Mesenteric fat pad (tissue), 1 donor: ENCODE data around the gene OCSTAMP. TPM values are rescaled to one million over a fixed set of nuclear protein-coding genes. Genes with fewer than 3 reads are reported as not detected.

Source experiments
- DNase-seq: peaks from one replicate; pipeline ENCODE4 v3.0.0-alpha.2; 2020; ENCODE audit warnings: low spot score
- long read RNA-seq: library from polyadenylated mRNA; unstranded; transcript quantifications from one replicate; pipeline ENCODE4 v2.0.0, GENCODE V29; 2020
- total RNA-seq: library from RNA; stranded (reverse); fragmentation: NEBNext Ultra II Directional; extraction: Animal tissue kit (Norgen Biotek cat#: 25700); gene quantifications from one replicate; pipeline ENCODE4 v1.2.1, GENCODE V29; 2021
- donor health status: DM: yes; HTN: yes; CAD: no.

OCSTAMP gene, protein sequence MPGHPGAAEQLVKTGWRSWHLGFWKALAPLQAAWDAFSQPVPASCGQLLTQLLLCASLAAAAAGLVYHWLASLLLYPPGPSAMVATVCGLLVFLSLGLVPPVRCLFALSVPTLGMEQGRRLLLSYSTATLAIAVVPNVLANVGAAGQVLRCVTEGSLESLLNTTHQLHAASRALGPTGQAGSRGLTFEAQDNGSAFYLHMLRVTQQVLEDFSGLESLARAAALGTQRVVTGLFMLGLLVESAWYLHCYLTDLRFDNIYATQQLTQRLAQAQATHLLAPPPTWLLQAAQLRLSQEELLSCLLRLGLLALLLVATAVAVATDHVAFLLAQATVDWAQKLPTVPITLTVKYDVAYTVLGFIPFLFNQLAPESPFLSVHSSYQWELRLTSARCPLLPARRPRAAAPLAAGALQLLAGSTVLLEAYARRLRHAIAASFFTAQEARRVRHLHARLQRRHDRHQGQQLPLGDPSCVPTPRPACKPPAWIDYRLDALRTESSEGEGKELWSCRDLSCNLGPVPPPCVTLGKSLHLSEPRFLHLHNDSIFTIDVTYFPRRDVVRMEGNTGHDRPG
- total RNA-seq = not detected
- long read RNA-seq = 0 reads

DNA sequence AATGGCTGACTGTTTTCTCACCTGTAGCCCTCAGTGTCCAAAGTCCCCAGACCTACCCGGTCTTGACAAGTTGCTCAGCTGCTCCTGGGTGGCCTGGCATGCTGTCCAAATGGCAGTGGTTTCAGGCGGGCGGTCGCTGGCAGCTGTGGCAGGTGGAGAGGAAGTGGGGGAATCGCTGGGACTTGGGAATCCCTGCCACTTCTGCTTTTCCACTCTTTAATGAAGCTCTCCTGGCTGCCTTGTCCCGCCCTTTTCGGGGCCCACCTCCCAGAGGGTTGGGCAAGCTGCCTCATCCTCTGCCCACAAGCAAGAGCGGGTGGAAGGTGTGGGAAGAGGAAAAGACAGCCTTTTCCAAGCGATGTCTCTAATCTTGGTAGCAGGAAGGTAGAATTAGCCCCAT, at the start of gene OCSTAMP:
TSS of gene OCSTAMP (minus strand) at position 194 of the 400 bp plus-strand sequence. CDS start at position 100, 94 bp downstream.
- DNase-seq = no peak

DNA sequence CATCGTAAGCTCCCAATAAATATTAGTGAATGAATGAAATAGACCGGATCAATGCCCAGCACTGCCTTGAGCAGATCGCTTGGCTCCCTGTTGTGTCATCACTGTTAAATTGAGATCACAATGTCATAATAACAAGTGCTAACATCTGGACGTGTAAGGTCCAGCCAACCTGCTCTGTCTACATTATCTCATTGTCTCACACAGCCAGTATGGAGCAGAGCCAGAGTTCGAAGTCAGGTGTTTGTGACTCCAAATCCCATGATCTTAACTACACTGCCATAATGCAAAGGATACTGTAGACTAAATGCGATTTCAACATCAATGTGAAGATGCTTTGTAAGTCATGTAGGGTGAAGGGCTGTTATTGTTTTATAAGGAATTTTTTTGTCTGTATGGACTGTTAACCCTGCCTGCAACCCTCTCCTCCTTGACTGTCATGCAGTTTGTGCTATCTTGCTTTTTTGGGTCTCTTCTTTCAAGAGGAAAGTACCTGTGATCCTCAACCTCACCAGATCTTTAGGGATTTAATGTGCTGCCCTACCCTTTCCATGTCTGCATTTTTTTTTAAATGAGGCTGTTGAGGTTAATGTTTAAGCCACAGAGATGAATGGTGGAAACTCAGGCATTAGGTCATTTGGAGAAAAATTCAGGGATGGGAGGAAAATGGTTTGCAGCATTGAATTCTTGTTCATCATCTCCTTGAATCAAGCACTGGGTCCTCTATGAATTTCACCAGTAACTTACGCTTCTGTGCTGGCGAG, 49.0 kb upstream of the OCSTAMP start:
- no peak for DNase-seq

DNA sequence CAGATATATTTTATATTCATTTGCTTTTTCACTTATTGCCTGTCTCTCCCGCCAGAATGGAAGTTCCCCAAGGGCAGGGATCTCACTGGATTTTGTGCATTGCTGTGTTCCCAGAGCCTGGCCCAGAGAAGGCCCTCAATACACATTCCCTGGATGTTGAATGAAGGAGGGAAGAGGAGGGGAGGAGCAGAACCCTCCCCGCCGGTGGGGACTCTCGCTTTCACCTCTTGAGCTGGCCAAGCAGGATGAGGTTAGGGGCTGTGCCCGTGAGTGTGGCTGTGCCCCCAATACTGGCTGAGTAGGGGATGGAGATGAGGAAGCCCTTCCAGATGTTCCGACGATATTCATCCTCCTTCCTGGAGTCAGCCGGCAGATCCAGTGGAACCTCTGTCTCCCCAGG, 45.5 kb upstream of the OCSTAMP start:
- DNase-seq = no peak

DNA sequence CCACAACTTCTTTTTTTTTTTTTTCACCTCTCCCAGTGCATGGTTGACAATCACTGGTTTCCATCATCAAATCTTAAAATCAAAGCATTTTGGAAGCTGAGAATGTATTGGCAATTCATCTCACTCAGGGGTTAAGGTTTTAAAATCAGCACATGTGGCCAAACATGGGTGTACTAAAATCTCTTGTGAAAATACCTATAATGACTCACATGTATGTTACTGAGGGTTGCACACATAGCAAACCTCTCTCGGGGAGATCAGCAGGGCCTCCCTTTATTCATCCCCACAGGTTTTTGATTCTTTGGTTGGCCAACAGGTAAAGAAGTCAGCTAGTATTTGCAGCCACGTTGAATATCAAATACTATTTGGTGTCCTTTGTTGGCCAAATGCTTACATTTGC, 44.3 kb upstream of the OCSTAMP start:
- no peak for DNase-seq

DNA sequence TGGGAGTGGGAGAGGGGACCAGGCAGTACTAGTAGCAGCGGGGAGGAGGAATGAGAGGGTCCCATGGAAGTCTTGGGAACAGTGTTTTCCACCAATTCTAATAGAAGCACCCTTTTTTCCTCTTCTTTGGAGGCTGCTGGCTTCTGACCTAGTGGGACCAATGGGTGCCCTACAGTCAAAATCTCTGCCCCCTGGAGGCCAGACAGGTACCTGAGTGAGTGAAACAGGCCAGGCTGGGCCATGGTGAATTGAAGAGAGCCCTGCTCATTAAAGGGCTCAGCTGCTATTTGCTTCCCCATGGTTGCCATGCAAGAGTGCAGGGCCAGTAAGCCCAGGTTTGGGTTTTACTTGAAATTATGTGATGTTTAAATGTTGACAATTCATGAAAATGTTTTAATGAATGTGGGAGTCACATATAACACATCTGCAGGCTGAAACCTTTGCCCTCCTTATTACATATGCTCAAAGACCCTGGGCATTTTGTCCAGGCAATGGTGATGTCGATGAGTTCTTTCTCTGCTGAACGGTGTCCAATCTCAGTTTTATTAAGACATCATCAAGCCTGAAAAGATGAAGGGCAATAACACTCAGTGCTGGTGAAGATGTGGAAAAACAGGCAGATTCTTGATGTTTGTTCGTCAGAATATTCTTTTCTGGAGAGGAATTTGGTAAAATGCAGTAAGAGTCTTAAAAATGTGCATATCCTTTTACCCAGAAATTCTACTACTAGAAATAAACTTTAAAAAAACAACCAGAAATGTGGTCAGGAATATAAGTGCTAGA, 42.3 kb upstream of the OCSTAMP start:
- no peak for DNase-seq

DNA sequence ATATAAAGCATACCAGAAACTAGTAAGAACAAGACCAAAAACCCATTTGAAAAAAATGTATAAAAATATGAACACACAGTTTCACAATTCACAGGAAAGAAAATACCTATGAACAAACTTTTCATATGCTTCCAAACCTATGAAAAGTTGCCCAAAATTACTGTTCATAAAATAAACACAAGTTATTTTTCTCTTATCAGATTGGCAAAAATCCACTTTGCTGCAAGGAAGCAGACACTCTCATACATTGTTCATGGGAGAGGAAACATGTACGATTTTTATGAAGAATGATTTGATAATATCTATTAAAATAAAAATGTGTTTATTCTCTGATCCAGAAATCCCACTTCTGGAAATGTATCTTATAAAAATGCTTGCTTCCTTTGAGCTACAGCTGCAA, 40.0 kb upstream of the OCSTAMP start:
- DNase-seq = no peak

DNA sequence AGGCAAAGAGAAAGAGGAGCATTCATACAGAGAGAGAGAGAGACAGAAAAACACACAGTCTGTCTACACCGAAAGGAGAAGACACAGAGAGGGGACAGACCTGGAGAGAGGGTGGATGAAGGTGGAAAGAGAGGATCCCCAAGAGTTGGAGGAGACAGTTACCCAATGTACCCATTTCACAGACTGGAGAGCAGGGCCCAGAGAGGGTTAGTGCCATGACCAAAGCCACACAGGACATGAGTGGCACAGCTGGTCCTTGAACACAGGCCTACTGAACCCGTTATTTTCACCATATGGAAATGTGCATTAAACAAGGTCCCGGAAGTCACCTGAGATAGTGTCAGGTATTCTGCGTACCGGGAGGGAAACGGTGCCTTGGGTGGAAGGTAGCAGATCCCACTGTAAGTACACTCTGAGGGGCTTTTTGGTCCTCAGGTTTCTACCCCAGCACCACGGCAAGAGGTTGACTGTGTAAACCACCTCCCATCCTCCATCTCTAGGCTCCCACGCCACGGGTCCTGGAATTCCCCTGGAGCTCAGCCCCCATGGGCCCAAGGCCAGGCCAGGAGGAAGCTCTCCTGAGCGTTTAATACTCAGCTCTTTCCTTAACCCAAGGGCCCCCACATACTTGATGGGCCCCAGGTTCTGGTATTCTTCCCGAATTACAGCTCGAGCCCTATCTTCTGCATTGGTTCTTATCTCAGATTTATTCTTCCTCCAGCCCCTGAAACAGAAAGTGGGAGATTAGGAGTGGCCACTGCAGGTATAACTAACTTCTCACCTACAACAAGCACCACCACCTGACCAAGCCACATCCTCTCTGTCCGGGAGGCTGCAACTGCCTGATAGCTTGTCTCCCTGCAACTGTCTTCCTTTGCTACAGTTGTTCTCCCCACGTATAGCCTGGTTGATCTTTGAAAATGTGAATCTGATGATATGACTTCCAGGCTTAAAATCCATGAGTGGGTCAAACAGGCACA, 38.4 kb upstream of the OCSTAMP start:
- no peak for DNase-seq

DNA sequence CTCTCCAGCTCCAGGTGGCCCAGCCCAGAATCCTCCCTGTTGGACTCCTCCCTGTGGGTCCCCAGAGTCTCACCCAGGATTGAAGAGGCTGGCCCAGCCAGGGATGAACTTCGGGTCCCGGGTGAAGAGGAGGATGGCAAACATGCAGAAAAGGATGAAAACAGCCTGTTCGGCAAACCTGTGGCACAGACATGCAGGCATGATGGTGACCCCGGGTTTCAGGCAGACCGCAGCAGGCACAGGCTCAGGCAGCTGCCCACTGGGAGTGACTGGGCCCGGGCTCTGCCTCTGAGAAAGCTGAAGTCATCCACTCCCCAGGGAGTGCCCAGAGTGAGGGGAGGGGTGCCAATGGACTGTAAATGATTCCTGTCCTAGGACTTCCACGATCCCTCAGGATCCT, 37.5 kb upstream of the OCSTAMP start:
- DNase-seq = no peak

DNA sequence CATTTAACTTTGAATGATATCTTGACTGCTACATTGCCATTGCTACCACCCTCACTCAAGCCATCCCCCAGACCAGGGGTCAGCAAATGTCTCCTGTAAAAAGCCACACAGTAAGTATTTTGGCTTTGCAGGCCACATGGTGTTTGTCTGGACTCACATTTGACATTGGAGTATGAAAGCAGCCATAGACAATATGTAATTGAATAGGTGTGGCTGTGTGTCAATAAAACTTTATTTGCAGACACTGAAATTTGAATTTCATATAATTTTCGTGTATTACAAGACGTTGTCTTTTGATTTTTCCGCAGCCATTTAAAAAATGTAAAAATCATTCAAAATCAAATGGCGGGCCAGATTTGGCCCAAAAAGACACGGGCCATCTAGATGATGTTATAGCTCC, 36.3 kb upstream of the OCSTAMP start:
- no peak for DNase-seq

DNA sequence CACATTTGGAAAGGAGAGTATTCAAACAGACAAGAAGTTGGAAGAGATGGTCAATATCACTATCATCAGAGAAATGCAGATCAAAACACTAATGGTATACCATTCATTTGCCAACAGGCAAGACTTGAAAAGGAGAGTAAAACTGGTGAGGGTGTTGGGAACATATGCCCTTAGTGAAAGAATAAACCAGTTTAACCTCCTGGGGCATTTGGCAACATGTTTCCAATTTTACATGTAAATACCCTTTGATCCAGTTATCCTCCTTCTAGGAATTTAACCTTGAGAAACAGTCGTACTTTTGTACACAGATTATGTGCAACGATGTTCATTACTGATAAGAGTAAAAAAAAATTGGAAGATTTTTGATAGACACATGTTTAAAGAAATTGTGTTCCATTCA, 34.1 kb upstream of the OCSTAMP start:
- DNase-seq = no peak

DNA sequence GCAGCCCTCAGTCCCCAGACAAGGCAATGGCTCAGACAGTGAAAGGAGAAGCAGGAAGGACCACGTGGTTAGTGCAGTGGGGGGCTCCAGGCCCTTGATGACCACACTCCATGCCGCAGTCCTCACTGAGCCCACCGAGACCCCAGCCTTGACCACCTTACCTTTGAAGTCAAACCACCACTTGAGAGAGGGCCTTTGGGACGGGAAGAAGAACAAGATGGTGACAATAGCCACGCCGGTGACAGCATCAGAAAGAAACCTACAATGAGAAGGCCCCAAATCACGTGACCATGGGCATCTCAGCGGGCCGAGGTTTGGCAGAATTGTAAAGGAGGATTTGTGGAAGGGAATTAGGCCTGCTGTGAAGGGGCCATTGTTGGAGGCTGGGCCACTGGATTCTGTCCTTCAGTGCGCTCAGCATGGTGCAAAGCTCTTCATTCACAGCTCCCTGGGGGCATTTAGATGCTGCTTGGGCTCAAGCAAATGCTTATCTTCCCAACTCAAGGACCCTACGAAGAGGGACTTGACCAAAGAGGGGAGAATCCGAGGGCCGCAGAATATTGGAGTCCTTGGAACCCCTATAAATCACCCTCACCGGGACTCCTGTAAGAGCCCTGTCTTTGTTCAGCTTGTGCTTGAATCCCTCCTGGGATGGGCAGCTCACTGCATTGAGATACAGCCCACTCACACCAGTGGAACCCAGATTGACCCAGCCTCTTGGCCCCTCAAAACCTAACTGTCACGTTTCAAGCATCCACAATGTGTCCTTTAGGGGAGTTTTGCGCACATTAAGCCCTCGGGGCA, 33.2 kb upstream of the OCSTAMP start:
- DNase-seq = peak; percentile 77

DNA sequence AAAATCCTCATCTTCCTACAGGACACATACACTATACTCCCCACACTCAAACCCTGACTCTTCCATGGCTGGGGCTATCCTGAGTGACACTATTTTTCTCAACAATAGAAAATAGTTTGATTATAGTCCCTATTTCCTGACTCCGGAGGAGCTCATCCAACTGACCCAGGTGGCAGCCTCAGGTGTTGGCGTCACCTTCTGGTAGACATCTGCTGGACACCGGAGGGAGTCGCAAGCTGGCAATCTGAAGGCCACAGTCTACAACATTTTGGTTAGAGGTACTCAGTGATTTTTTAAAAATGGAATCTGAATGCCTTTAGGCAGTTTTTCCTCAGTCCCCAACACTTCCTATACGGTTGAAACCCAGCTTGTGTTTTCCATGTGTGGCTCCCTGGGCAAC, 32.2 kb upstream of the OCSTAMP start:
- peak; percentile 16 for DNase-seq

DNA sequence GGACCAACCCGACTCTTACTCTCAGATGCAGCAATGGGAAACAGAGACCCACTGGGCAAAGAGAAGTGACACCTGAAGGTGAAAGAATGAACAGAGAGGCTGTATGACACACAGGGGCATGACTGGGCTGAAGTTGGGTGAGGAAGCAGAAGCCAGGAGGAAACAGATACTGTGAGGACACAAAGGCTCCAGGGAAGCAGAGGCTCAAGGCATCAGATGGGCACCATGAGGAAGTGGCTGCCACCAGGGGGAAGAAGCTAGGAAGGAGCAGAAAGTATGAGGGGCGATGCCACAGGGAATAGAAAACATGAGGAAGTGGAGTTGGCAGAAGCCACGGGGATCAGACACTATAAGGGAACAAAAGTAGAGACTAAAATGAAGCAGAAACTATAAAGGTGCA, 30.9 kb upstream of the OCSTAMP start:
- DNase-seq = no peak

DNA sequence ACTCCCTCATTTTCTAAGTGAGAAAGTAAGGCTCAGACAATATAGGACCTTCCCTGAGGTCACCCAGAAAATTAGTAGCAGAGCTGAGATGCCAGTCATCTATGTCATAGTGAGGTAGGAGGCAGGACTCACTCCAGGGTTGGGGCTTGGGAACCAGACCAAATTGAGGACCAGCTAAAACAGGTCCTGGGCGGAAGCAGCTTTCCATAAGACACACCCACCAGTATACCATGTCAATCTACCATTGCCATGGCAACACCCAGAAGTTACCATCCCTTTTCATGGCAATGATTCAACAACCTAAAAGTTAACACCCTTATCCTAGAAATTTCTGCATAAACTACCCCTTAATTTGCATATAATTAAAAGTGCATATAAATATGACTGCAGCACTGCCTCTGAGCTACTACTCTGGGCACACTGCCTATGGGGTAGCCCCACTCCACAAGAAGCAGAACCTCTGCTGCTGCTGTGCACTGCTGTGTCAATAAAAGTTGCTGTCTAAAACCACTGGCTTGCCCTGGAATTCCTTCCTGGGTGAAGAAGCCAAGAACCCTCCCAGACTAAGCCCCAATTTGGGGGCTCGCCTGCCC, 30.3 kb upstream of the OCSTAMP start:
- no peak for DNase-seq

DNA sequence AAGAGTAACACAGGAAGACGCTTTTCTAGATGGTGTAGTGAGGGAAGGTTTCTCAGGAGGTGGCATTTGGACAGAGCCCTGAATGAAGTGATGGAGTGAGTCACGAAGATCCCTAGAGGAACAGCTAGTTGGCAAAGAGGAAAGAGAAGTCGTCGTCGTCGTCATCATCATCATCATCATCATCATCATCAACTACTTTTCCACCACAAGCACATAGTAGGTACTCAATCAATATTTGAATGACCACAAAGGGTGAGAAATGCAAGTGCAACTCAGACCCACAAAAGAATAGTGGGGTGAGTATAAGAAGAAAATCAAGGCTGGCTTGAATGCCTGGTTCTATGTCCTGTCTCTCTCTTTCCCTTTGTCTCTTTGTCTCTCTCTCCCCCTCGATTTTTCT, 28.3 kb upstream of the OCSTAMP start:
- DNase-seq = no peak

DNA sequence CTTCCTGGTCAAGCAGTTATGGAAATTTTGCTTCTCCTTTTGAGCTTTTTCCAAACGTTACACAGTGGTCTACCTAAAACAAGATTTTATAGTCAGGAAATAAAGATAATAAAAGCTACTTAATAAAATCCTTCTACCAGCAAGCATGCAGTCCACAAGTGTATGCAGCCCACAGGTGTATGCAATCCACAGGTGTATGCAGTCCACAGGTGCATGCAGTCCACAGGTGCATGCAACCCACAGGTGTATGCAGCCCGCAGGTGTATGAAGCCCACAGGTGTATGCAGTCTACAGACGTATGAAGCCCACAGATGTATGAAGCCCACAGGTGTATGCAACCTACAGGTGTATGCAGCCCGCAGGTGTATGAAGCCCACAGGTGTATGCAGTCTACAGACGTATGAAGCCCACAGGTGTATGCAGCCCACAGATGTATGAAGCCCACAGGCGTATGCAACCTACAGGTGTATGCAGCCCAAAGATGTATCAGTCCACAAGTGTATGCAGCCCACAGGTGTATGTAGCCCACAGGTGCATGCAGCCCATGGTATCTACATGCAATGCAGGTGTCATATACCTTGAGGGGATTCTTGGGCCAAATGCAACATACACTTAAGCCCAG, 26.4 kb upstream of the OCSTAMP start:
- DNase-seq = no peak

DNA sequence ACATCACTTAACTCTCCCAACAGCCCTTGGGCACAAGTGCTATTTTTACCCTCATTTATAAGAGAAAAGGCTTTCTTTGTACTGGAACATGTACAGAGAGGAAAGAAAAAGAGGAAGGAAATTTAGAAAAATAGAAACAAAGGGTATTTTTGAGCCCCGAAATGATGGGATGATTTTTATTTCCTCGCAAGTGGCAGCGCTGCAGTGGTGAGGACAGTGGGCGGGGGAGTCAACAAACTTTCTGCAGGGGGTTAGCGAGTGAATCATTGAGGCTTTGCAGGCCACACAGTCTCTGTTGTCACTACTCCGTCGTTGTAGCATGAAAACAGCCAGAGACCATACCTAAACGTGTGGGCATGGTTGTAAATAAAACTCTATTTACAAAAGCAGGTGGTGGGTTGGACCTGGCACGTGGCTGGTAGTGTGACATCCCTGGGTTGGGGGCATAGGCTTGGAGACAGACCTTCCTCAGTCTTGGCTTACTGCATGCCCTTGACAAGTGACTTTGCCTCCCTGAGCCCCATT, 25.5 kb upstream of the OCSTAMP start:
- DNase-seq = no peak

DNA sequence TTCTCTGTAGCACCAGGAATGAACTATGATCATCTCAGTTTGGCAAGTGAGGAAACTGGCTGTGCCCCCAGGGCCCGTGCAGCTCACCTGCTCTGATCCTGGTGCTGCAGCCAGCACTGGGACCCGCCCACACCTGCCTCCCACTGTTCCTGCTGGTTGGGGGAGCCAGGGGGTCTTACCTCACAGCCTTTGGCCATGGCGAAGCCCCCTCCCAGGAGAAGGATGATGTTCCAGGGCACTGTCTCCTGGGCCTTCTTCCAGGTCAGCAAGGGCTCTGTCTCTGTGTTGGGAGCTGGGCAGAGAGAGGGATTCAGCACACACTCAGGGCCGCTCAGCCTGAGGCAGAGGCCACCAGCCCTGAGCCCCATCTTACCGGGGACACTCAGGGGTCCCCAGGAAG, 24.9 kb upstream of the OCSTAMP start:
- no peak for DNase-seq
